BJ (cell line): Measurements from ENCODE around the gene TMEM184A. TPM values are rescaled to one million over a fixed set of nuclear protein-coding genes. Genes with fewer than 3 reads are reported as not detected.

Experiments used
- CTCF ChIA-PET: fragments of 350-600 bp; formaldehyde crosslinking; extraction: SDS; loops from one replicate; lab custom pipeline; 2021; ENCODE audit warnings: antibody characterized with exemption, inconsistent platforms; lab: Yijun Ruan, JAX
- POLR2A ChIA-PET: fragments of 300-600 bp; sonication (Branson Sonifier 250); formaldehyde crosslinking; extraction: SDS; loops from one replicate; lab custom pipeline; 2021; ENCODE audit warnings: antibody characterized with exemption; lab: Charles Lee
- DNase-seq: peaks from one replicate; pipeline ENCODE4 v3.0.0-alpha.2; 2011; ENCODE audit warnings: low read depth
- H3K27me3 ChIP-seq: 2 replicates; pipeline ENCODE4 v1.6.0; 2011; ENCODE audit warnings: low read length; ENCODE audit not compliant: control insufficient read depth, insufficient read depth
- H3K36me3 ChIP-seq: 2 replicates; pipeline ENCODE4 v1.5.1; 2011; ENCODE audit warnings: low read length; ENCODE audit not compliant: control insufficient read depth, insufficient read depth
- H3K4me3 ChIP-seq: 2 replicates; pipeline ENCODE4 v1.5.1; 2011; ENCODE audit warnings: low read depth, mild to moderate bottlenecking, control low read depth, low read length
- CTCF ChIP-seq: IDR thresholded peaks from 2 replicates; pipeline ENCODE4 v1.5.1; 2011; ENCODE audit warnings: low read depth, mild to moderate bottlenecking, control low read depth, inconsistent platforms, low read length, moderate library complexity; ENCODE audit not compliant: insufficient read depth
- polyA plus RNA-seq: library from polyadenylated mRNA; depleted of rRNA; stranded (reverse); fragments of >200 nt; gene quantifications from 2 replicates; pipeline ENCODE4 v1.2.3, GENCODE V29; 2011

The TMEM184A gene
- polyA plus RNA-seq, 1 experiment, result 1.3 TPM

DNA sequence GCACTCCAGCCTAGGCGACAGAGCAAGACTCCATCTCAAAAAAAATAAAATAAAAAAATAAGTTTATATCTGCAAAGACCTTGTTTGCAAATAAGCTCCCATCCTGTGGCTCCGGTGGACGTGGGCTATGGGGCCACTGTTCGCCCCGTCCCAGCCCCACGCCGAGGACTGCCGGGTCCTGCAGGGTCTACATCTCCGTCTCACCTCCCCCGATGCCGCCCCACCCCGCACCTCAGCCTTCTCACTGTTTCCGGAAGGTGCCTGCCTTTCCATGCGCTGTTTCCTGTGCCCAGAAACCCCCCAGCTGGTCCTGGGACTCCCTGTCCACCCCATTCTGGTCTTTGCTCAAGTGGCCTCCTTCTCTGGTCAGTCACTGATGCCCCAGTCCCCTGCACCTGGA lies 46.8 kb downstream of the TMEM184A start:
- no peak for TF ChIP-seq CTCF
- H3K27me3 ChIP-seq, result no peaks in the 10 kb centered on the region
- no peak overlapping the region for H3K4me3 ChIP-seq
- ChIA-PET POLR2A (no interaction called here), CTCF (no interaction called here)
- DNase-seq, result no peak
- no peaks in the 10 kb centered on the region for H3K36me3 ChIP-seq

DNA sequence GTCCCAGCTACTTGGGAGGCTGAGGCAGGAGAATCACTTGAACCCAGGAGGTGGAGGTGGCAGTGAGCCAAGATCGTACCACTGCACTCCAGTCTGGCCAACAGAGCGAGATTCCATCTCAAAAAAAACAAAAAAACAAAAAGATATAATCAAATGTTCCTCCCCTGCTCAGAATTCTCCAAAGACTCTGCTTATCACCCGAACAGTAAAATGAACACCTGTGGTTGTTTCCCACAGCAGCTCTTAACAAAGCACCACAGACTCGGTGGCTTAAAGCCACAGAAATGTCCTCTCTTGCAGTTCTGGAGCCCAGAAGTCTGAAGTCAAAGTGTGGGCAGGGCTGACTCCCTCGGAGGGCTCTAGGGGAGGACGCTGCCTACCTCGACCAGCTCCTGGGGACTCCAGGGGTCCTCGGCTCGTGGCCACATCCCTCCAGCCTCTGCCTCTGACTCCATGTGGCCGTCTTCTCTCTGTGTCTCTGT lies 47.7 kb downstream of the TMEM184A start:
- DNase-seq, result no peak
- no peak overlapping the region for H3K4me3 ChIP-seq
- CTCF ChIA-PET, result interaction anchor here (0.7 kb wide), 1 partner anchor 50 kb away, joined by 3 read pairs; no protein-coding TSS in a partner anchor
- no peaks in the 10 kb centered on the region for H3K36me3 ChIP-seq
- no peaks in the 10 kb centered on the region for H3K27me3 ChIP-seq
- POLR2A ChIA-PET, result no interaction called here
- TF ChIP-seq CTCF, result no peak

- ChIA-PET POLR2A (interaction anchor here (0.6 kb wide), 1 partner anchor 29 kb away, joined by 4 read pairs; no protein-coding TSS in a partner anchor), CTCF (interaction anchor here (0.6 to 1.3 kb wide), 2 partner anchors 27 to 49 kb away, joined by 4 to 5 read pairs; no protein-coding TSS in a partner anchor)
- Histone ChIP-seq H3K4me3 (no peak overlapping the region), H3K36me3 (peaks cover 12% of the 10 kb centered on the region), H3K27me3 (no peaks in the 10 kb centered on the region)
- TF ChIP-seq CTCF, result no peak
- DNase-seq, result no peak
Observed at GRCh38 chr7:1505731-1506550, 50.1 kb downstream of the TMEM184A start.

GRCh38 chr7:1503816-1504775 lies 51.9 kb downstream of the TMEM184A start, which contains the start of gene INTS1:
Gene INTS1, minus strand, starts transcription at chr7:1504389. Its CDS starts 429 bp downstream, at chr7:1503960.
- CTCF ChIA-PET, result interaction anchor here (0.6 to 1.3 kb wide), 7 partner anchors 11 to 309 kb away, joined by 3 to 4 read pairs (median 3); no protein-coding TSS in a partner anchor
- POLR2A ChIA-PET, result no interaction called here
- peak; percentile 61 for TF ChIP-seq CTCF
- Histone ChIP-seq H3K4me3 (peak within 1 kb of the TSS; percentile 96), H3K36me3 (peaks cover 24% of the 10 kb centered on the region), H3K27me3 (no peaks in the 10 kb centered on the region)
- peak; percentile 18 for DNase-seq
